ENCODE data around the gene VANGL1.

The VANGL1 gene

DNA sequence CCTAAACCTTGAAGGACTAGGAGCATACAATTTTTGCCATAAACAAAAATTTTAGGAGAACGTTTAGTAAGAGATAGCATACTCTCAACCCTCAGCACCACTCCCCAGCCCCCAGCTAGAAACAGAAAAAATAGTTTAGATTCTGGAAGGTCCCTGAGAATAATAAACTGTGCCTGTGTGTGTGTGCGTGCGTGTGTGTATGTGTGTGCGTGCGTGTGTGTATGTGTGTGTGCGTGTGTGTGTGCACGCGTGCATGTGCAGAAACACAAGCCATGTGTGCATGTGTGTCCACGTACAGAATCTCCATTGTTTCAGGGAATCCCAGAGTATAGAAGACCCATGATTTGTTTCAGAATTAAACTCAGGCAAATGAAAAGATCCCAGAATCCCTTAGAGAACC, 64.2 kb downstream of the VANGL1 start:
- no peak for DNase-seq

- peak; percentile 60 for DNase-seq
Observed at GRCh38 chr1:115706587-115707425, 65.0 kb downstream of the VANGL1 start.

GRCh38 chr1:115710859-115711624, 69.3 kb downstream of the VANGL1 start:
- no peak for DNase-seq

- DNase-seq = no peak
Observed at GRCh38 chr1:115712911-115713609, 71.3 kb downstream of the VANGL1 start.

DNA sequence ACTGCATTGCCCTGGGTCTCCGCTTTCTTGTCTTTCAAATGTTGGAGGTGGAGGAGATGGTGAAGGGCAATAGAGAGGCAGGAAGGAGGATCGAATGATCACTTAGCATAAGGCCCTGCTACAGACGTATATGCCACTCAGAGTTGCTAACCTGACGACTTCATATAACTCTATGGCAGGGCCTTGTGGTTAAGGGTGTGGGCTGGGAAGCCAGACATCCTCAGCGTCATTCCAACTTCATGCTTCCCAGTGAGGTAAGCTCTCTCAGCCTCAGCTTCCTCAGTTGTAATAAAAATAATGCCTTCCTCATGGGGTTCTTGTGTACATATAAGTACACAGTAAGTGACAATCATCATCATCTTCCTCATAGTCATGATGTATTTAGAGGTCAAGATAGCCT, 72.1 kb downstream of the VANGL1 start:
- no peak for DNase-seq

DNA sequence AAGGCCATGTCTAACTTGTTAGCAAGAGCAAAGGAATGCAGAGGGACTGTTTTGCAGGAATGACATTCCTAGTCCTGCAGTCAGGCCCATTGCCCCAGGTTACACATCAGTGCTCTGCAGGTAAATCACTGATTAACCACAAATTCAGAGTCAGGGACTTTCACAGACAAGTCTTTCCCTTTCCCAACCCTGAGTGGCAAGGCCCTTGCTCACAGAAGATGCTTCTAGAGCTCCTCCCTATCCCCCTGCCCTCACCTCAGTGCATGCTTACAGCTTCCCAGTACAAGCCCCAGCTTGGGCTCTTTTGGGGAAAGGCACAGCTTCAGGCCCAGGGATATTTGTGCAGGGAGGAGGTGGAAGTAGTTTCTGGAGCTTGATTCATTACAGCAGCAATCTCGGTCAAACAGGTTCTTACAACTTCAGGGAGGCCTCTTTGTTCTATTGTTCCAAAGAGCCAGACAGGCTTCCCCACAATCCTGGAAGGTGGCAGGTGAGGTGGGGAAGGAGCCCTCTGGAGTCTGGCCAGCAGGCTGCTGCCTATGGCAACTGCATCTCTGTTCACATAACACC, 72.9 kb downstream of the VANGL1 start:
- DNase-seq = no peak

DNA sequence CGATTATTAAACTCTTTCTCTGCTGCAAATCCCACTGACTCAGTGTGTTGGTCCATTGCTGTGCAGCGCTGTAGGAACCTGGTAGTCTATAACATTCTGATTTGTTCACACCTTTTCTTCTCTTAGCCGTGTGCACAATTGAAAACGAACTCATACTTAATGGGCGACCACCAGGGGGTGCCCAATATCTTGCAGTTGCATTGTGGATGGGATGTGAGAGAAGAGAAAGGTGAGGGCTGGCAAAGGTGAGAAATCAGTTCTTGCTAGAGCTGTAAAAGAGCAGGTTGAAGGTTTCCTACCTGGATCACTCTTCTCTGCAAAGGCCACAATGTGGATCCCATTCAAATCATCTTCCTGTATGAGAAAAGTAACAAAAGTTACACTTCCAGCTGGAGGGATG, 75.8 kb downstream of the VANGL1 start:
- DNase-seq = peak; percentile 8

- DNase-seq = no peak
Observed at GRCh38 chr1:115718011-115718754, 76.4 kb downstream of the VANGL1 start.

GRCh38 chr1:115719285-115719684, 77.5 kb downstream of the VANGL1 start:
- no peak for DNase-seq

DNA sequence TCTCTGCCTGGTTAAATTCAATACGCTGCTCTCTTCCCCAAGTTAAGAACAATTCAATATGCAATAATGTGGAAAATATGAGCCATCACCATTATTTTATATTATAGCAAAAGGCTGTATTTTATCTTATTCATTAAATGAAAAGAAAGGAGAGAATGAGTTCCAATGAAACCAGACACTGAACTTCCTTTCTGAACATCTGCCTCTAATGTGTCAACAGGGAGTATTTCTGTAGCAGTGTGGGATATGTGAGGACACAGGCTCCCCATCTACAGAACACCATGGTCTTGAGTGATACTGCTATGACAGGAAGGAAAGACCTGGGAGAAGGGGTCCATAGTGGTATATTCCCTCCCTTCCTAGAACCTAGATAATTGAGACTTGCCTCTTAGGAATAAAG, 80.5 kb downstream of the VANGL1 start:
- DNase-seq = no peak

DNA sequence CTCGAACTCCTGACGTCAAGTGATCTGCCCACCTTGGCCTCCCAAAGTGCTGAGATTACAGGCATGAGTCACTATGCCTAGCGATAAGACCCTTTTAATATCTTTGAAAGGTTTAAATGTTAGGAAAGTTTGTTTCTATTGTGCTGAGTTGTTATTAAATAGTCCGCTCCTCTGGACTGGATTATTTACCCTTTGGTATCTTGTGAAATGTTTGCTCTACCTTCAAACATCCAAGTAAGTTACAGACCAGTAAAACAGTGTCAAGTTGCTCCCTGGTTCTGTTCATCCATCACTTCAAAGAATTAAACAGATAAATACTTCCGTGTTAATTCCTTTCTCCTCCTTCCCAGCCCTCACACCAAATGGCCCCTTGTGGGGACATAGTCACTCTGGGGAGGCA, 82.0 kb downstream of the VANGL1 start:
- no peak for DNase-seq

DNA sequence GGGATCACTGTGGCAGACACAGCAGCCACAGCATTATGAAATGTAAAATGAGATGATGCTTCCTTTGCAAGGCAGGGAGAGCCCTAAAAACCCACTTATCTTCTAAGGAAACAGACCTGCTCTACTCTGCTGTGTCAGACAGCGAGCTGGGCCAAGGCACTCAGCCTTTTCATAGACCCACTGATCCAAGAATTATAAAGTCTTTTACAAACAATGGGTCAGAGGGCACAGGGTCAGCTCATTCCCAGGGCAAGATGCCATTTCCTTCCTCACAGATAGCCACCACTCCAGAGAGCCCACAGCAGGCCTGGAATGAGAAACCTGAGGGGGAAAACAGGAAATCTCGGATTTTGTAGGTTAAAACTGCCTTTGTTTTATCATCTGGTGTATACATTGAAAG, 83.8 kb downstream of the VANGL1 start:
- no peak for DNase-seq

GRCh38 chr1:115726161-115726560, 84.4 kb downstream of the VANGL1 start:
- DNase-seq = no peak

DNA sequence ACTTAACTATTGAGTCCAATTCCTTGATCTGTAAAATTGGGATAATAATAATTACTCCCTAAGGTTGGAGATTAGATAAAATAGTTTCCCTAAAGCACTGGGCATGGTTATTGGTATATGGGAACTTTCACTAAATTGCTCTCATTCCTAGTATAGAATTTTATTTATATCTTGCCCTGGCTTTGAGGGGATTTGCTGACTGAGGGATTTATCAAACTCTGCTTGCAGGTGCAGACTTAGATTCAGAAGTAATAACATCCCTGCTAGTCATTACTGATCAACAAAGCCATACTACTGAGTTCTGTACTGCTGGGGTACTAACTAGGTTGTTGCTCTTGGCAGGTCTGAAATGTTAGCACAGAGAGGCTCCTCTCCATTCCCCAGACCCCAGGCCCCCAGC, 84.8 kb downstream of the VANGL1 start:
- no peak for DNase-seq

DNA sequence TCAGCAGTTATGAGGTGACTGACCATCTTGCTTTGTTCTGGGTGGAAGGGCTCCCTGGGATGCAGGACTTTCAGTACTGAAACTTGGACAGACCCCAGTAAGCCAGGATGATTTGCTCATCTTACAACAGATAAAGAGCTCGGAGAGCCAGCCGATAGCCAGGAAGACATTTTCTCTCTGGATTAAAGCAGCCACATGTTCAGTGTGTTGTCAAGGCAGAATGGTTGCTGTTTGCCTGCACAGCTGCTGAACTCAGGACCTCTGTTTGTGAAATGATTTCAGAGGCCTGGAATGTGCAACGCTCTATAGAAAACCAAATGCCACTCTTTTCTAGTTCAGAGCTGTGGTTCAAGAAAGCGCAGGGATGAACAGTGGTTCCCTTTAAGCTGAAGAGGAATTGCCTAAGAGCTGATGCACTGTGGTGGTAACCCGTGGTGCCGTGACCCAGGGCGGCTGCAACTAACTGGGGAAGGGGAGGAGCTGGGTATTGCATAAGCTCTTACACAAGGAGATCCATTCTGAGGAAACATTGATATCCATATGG, 86.0 kb downstream of the VANGL1 start:
- DNase-seq = peak; percentile 80

- no peak for DNase-seq
Observed at GRCh38 chr1:115728341-115728740, 86.6 kb downstream of the VANGL1 start.

- no peak for DNase-seq
Observed at GRCh38 chr1:115729756-115730155, 88.0 kb downstream of the VANGL1 start.

DNA sequence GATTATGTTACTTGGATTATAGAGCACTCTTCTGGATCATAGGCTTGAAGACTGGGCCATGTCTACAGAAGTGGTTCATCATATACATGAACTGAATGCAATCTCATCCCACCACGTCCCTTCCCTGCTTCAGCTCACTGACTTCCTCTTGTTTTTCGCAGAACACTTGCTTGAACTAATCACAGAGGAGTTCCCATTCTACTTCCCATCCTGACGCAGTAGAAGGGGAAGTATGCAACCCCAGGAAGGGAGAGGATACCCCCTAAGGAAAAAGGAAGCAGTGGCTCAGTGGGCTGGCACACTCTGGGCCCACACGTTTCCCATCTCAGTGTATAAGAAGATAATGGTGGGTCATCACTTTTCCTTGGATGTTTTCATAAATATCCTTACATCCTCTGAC, 90.5 kb downstream of the VANGL1 start:
- DNase-seq = no peak

DNA sequence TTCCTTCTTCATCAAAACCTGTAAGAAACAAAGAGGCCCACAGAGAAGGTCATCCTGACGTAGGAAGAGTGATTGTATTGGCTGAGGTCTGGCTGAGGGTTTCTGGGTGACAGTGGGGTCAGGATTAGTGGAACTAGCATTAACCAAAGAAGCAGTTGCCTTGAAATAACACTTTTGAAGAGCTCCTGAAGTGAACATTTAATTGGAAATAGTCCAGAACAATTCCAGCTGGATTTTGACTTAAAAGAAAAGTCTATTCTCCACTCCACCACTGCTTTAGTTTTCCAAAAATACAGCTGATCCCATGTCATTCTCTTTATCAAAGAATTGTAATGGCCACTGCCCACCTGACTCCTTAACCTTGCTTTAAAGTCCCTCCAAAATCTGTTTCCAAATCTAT, 99.0 kb downstream of the VANGL1 start:
- no peak for DNase-seq

- peak; percentile 5 for DNase-seq
Observed at GRCh38 chr1:115744646-115745275, 103.0 kb downstream of the VANGL1 start.

DNA sequence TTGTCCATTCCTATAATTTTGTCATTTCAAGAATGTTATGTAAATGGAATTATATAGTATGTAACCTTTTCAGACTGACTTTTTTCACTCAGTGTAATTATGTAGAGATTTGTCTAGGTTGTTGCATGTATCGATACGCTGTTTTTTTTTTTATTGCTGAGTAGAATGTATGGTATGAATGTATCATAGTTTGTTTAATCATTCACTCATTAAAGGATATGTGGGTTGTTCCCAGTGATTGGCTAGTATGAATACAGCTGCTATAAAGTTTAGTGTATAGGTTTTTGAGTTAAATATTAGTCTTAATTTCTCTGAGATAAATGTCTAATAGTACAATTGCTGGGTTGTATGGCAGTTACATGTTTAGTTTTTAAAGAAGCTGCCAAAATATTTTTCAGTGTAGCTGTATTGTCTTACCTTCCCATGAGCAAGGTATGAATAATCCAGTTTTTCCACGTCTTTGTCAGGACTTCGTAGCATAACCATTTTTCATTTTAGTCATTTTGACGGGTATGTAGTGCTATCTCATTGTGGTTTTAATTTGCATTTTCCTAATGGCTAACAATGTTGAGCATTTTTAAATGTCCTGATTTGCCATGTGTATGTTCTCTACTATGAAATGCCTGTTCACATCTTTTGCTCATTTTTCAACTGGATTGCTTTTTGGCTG, 104.4 kb downstream of the VANGL1 start:
- DNase-seq = no peak
